SK-N-SH treated with all-trans-retinoic acid at 6 μM for 48 hours (cell line): ENCODE measurements around the gene LPP.

ENCODE experiments used
- ISL1 ChIP-seq: fragments of 250-450 bp; sonication (Bioruptor Pico); IDR thresholded peaks from 2 replicates; pipeline ENCODE4 v2.1.2; 2022; ENCODE audit warnings: mild to moderate bottlenecking, moderate library complexity
- PATZ1 ChIP-seq: fragments of 250-450 bp; sonication (Bioruptor Pico); IDR thresholded peaks from 2 replicates; pipeline ENCODE4 v1.8.0; 2020; ENCODE audit warnings: mild to moderate bottlenecking, moderate library complexity, borderline replicate concordance
- PPARA ChIP-seq: fragments of 250-450 bp; sonication (Bioruptor Pico); IDR thresholded peaks from 2 replicates; pipeline ENCODE4 v1.5.0; 2020; ENCODE audit warnings: mild to moderate bottlenecking, borderline replicate concordance
- RARB ChIP-seq: fragments of 250-450 bp; sonication (Bioruptor Pico); IDR thresholded peaks from 2 replicates; pipeline ENCODE4 v1.8.0; 2021; ENCODE audit warnings: mild to moderate bottlenecking, moderate library complexity
- SNAI2 ChIP-seq: fragments of 250-450 bp; sonication (Bioruptor Pico); IDR thresholded peaks from 2 replicates; pipeline ENCODE4 v1.5.0; 2020; ENCODE audit warnings: mild to moderate bottlenecking, moderate library complexity
- TCF4 ChIP-seq: fragments of 250-450 bp; sonication (Bioruptor Pico); IDR thresholded peaks from 2 replicates; pipeline ENCODE4 v1.8.0; 2021; ENCODE audit warnings: mild to moderate bottlenecking, moderate library complexity, borderline replicate concordance
- TOX ChIP-seq: fragments of 250-450 bp; sonication (Bioruptor Pico); IDR thresholded peaks from 2 replicates; pipeline ENCODE4 v1.8.0; 2021; ENCODE audit warnings: mild to moderate bottlenecking, moderate library complexity, borderline replicate concordance
- TSHZ2 ChIP-seq: fragments of 250-450 bp; sonication (Bioruptor Pico); IDR thresholded peaks from 2 replicates; pipeline ENCODE4 v1.5.0; 2020; ENCODE audit warnings: mild to moderate bottlenecking, moderate library complexity
- ZFP3 ChIP-seq: fragments of 250-450 bp; sonication (Bioruptor Pico); IDR thresholded peaks from 2 replicates; pipeline ENCODE4 v1.5.0; 2020; ENCODE audit warnings: mild to moderate bottlenecking, moderate library complexity
- ZNF70 ChIP-seq: fragments of 450-650 bp; formaldehyde crosslinking; IDR thresholded peaks from 2 replicates; pipeline ENCODE4 v1.5.0; 2020; ENCODE audit warnings: mild to moderate bottlenecking, moderate library complexity

DNA sequence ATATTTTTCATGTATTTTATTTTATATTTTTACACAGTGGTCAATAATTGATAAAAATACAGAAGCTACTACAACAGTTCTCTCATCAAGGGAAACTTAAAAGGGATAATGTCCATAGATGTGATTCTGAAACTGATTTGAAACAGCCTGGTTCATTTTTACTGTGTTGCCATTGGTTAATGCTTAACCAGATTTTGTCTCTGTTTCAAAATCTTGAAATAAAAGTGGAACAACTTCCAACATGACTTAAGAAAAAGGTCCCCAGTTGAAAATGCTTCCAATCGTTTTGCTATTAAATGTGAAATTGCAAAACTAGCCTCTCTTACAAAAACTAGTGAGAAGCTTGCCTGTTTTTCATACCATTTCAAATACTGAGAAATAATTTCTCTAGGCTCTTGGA lies 240.7 kb downstream of the LPP start:
- TF ChIP-seq TSHZ2 (CRISPR knock-in tag) (no peak), TCF4 (CRISPR knock-in tag) (no peak), ZNF70 (CRISPR knock-in tag) (no peak), TOX (CRISPR knock-in tag) (no peak), PPARA (no peak), RARB (no peak), ISL1 (CRISPR knock-in tag) (no peak), ZFP3 (no peak), PATZ1 (CRISPR knock-in tag) (no peak), SNAI2 (CRISPR knock-in tag) (no peak)
